ENCODE data around the gene PPTC7.
"Not testable (repeated sequence)": the region's sequence is repeated elsewhere in the genome, so short reads cannot be mapped to it uniquely, and the experiment has no call there.

- not testable (repeated sequence) for TF ChIP-seq CTCF (IDR thresholded peaks at IDR 0.05 in 4 of 5, conservative IDR thresholded peaks at IDR 0.05 in 1 of 5); POLR2A (IDR thresholded peaks at IDR 0.05)
Measured at GRCh38 chr12:110518014-110518413, 65.1 kb downstream of the PPTC7 start.
